T47D (cell line): ENCODE measurements around the gene TIA1.
"Not testable (repeated sequence)": the region's sequence is repeated elsewhere in the genome, so short reads cannot be mapped to it uniquely, and the experiment has no call there.

Source experiments
- DNase-seq, 2 experiments: peaks; one replicate each; pipeline versions ENCODE4 v3.0.0 to v3.0.0-alpha.2; 2011 to 2012; ENCODE audit warnings: low read depth in 1 of 2, low spot score in 1 of 2
- JUND ChIP-seq: IDR thresholded peaks from 2 replicates; pipeline ENCODE4 v1.6.1; 2012; ENCODE audit warnings: low read depth
- in situ Hi-C: cut with HindIII; loops from 2 replicates; pipeline ENCODE4 v1.10.0; 2016; ENCODE audit warnings: low sequenced_read_pairs, low pct_unique_long_range_greater_than_20kb

Gene TIA1

GRCh38 chr2:70204452-70204851, 44.0 kb downstream of the TIA1 start:
- DNase-seq, result no peak
- in situ Hi-C loops, result no loop called here
- no peak for TF ChIP-seq JUND

GRCh38 chr2:70203086-70203485, 45.3 kb downstream of the TIA1 start:
- in situ Hi-C loops, result no loop called here
- TF ChIP-seq JUND, result no peak
- DNase-seq, result no peak

- TF ChIP-seq JUND, result no peak
- in situ Hi-C loops, result no loop called here
- no peak for DNase-seq
Measured at GRCh38 chr2:70202236-70202806, 46.1 kb downstream of the TIA1 start.

- DNase-seq, result no peak
- no peak for TF ChIP-seq JUND
- in situ Hi-C loops, result no loop called here
Measured at GRCh38 chr2:70201831-70202230, 46.6 kb downstream of the TIA1 start.

GRCh38 chr2:70201225-70201768, 47.1 kb downstream of the TIA1 start:
- no peak for TF ChIP-seq JUND
- no peak for DNase-seq
- in situ Hi-C loops, result no loop called here

GRCh38 chr2:70199320-70199864, 49.0 kb downstream of the TIA1 start:
- TF ChIP-seq JUND, result no peak
- DNase-seq, result no peak
- in situ Hi-C loops, result no loop called here

GRCh38 chr2:70192516-70192915, 55.9 kb downstream of the TIA1 start:
- in situ Hi-C loops, result no loop called here
- no peak for TF ChIP-seq JUND
- no peak for DNase-seq

GRCh38 chr2:70191244-70191735, 57.1 kb downstream of the TIA1 start:
- DNase-seq, result no peak
- TF ChIP-seq JUND, result no peak
- in situ Hi-C loops, result no loop called here

GRCh38 chr2:70190418-70191243, 57.8 kb downstream of the TIA1 start, which contains the start of gene C2orf42:
TSS of gene C2orf42 (minus strand) at chr2:70191019. CDS start at chr2:70181985, 9,034 bp downstream.
- no peak for TF ChIP-seq JUND
- in situ Hi-C loops, result no loop called here
- DNase-seq, result peak; percentile 79 to 96

- in situ Hi-C loops, result no loop called here
- no peak for TF ChIP-seq JUND
- no peak for DNase-seq
Measured at GRCh38 chr2:70188460-70188859, 60.0 kb downstream of the TIA1 start.

- DNase-seq, in situ Hi-C loops: not testable (repeated sequence)
Measured at GRCh38 chr2:70187170-70187569, 61.3 kb downstream of the TIA1 start.

- no peak for DNase-seq
- no peak for TF ChIP-seq JUND
- in situ Hi-C loops, result no loop called here
Measured at GRCh38 chr2:70182689-70183088, 65.7 kb downstream of the TIA1 start.

- TF ChIP-seq JUND, result no peak
- in situ Hi-C loops, result no loop called here
- DNase-seq, result no peak
Measured at GRCh38 chr2:70181363-70181956, 67.0 kb downstream of the TIA1 start.
